ENCODE results near the gene NPY1R.

The NPY1R gene

DNA sequence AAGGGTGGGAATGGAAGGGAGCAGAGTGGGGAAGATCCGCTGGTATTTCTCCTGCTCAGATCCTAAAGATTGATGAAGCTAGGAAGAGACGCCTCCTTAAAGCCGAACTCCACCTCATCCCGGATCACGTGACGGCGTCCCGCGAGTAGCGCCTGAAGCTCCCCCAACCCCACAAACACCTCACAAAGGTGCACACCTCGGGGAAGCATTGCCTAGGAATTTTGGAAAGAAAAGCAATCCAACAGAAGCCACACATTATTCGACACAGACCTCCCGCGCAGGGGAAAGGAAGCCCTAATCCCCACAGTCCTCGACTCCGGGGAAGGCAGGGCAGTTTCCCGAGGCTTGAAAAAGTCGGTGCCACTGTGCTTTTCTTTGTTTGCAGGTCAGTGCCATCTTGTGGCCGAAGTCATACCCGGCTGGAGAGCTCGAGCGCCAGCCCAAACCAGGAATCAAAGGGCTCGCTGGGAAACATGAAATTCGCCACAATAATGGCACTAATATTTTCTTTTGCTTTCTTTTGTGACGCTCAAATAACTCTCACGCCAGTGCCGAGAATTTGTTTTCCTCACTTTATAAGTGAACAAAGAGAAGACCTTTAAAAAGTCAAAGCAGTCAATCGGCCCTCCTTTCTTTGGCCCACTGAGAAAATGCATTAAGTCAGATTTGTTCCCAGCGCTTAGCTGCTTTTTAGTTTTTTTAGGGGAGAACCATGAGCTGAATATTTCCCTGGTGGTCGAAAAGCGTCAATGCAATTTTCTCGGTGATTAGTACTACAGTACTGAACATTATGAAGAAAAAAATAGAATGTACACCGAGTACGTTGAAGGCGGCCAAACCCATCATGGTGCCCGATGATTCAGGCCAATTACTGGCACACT, at the start of gene NPY1R:
Gene NPY1R, minus strand, starts transcription at position 71 of the 881 bp plus-strand sequence. CDS start 6,042 bp downstream, outside the sequence.
- DNase-seq, result peak; percentile 50

DNA sequence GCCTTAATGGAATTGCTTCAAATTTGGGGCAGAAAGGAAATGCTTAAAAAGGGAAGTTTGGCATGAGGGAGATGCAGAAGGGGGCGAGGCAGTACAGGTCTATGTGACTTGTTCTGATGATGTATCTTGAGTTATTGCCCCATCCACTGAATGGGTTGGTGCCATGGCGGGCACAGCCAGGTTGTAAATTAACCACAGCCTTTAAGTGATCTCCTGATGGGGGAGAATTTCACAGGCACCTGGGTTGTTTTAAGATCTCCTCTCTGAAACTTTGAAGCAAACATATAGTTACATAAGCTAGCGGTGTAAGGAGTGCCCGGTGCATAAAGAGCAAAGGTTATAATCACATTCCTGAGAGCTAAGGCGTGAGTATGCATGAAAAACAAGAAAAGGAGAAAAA, 48.3 kb upstream of the NPY1R start:
- no peak for DNase-seq

DNA sequence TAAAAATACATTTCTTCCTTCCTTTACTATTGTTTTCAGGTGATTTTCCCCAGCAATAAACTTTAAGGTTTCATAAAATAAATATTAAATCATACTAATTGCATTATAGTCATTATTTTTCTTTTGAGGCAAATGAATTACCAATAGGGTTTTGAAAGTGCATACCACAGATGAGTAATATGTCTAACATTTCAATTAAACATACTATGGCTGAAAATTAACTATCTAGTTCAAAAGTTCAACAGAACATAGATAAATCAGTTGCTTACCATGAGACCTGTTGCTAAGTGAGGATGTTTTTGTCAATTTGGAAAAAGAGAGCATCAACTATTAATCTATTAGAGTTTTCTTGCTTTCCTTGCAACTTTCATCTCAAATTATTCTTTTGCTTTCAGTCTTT, 46.3 kb upstream of the NPY1R start:
- DNase-seq, result no peak

DNA sequence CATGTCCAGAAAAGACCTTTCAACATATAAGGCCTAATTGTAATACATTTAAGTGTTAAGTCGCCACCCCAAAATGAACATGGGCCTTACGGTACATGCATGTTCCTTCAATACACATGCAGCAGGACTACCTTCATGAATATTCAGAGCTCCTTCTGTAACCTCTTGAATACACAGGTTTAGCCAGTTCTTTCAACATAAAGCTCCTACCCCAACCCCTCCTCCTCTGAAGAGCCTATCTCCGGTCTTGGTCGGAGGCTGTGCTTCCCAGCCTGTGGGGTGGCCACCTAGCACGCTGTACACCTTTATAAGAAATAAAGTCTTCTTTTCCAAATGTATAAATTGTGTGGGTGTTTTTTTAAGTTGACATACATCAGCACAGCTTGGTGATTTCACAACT, 39.6 kb upstream of the NPY1R start:
- no peak for DNase-seq

DNA sequence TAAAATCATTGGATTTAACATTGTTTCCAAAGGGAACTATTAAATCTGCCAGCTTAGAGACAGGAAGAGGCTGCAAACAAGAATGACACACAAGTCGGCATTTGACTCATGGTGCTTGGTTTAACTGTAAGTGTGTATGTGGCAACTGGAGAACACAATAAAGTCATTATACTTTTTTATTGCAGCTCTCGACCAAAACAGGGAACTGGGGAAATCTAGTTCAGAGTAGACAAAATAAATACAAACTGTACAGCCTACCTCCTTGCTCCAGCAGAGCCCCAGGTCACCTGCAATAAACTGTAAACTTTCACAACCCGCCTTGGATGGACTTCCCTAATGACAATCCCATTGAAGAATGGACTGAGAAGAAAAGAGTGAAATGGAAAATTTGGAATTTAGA, 35.3 kb upstream of the NPY1R start:
- no peak for DNase-seq

DNA sequence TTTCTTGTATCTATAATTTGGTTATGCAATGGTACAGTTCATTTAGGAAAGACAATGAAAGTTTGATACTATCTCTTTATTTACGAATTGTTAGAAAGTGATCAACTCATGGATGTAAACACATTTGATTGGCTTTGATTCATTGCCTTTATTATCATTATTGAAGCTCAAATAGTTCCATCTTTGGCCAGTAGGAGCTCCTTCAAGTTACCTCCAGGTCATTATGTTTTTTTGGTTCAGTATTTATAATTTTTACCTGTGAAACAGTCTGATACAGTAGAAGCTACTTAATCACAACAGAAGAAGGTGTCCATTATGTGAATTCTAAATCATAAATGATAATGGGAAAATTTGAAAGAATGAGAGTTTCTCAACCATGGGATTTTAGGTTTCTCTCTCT, 23.7 kb upstream of the NPY1R start:
- DNase-seq, result no peak

DNA sequence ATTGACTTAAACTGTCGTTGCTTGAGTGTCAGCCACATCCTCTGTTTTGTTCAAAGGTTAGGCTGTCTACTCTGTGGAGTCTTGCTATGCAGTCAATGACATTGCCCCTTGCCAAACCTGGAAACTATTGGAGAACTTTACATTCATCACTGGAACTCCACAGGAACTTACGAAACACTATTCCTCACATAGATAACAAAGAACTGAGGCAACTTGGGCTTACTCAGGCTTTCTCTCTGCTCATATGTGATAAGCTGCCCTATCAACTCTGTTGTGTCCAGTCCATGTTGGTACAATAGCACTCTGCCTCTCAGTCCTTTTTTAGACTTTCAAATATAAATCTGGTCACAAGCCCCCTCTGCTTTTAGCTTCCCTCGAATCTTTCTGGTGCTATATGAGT, 20.7 kb upstream of the NPY1R start:
- DNase-seq, result no peak

DNA sequence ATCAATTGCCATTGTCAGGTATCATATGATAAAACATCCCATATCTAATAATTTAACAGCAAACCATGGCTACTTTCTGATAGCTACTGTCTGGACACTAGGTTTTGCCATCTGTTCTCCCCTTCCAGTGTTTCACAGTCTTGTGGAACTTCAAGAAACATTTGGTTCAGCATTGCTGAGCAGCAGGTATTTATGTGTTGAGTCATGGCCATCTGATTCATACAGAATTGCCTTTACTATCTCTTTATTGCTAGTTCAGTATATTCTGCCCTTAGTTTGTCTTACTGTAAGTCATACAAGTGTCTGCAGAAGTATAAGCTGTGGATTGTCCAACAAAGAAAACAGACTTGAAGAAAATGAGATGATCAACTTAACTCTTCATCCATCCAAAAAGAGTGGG, 18.3 kb upstream of the NPY1R start:
- no peak for DNase-seq

DNA sequence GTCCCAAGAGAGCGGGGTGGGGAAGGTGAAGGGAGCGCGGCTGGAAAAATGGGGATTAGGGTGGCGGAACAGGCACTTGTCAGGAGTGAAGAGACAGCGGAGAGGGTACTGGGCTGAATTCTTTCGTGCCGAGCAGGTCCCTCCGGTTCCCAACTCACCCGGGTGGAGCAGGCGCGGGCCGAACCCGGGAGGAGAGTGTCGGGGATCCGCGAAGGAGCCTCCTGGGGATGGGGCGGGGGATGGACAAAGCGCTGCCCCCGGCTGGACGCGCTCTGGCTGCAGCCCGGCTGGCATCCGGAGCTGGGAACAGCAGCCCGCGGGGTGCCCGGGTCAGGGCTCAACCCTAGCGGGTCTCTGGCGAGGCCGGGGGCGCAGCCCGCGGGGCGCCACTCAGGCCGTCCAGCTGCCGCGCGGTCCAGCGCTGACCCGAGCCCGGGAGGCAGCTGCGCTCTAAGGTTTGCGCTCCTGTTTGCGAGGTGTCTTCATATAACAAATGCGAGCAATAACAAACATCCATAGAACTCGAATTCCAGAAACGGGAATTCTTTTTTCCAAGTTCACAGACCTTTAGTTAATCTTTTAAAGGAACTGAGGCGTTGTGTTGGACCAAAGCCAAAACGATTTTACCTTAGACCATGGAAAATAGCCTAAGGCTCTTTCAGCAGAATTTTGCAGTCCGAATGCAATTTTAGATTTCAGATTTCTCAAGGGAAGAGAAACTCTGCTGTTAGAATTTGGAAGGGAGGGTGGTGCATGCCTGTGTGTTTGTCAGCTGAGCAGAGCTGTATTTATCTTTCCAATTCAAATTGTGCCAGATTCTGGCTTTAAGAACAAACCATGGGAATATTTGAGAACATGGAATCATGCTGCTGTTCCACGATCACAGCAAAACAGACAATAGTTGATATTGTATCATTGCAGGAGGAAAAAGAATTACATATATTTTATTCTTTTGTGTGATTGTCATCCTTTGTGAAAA, 12.0 kb upstream of the NPY1R start:
- DNase-seq, result no peak

DNA sequence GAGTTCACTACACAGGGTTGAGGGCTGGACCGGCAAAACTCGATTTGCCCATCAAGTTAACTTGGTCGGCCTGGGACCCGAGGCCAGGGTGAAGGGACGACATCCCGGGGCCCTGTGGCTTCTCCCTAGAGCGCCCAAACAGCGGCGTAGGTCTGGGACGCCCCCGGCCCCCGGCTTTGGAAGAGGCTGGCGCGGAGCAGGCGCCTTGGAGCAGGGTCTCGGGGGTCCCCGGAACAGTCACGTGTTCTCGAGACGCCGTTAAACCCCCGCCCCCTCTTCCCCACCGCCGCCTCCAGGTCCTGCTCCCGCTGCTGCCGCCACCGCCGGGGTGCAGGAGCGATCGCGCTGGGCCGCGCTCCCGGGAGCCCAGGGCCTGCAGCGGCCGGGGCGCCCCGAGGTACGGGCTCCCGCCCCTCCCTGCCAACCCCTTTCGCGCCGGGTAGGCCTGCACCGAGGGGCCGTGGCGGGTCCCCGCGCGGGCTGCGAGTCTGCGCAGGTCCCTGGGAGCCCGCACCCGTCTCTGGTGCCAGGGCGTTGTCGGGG, 11.3 kb upstream of the NPY1R start, which contains the start of gene NPY5R:
Gene NPY5R, plus strand, starts transcription at position 289 of the 543 bp plus-strand sequence. CDS start 6,382 bp downstream, outside the sequence.
- DNase-seq, result no peak

DNA sequence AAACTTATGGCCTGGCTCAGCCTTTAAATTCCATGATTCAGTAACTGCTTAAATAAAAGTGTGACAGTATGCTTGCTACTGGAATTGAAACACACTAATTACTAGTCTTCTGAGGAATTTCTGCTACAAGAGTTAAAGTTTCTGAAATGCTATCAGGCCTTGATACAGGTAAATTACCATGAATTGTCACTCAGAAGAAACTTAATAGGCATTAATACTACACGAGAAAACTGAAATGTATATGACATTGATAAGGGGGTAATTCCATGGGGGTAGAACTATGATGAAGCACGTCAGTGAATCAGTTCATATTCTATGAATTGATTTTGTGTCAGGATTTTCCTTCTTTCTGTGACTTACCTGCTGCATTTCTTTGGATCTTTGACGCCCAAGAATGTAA, 3.0 kb upstream of the NPY1R start:
- no peak for DNase-seq

DNA sequence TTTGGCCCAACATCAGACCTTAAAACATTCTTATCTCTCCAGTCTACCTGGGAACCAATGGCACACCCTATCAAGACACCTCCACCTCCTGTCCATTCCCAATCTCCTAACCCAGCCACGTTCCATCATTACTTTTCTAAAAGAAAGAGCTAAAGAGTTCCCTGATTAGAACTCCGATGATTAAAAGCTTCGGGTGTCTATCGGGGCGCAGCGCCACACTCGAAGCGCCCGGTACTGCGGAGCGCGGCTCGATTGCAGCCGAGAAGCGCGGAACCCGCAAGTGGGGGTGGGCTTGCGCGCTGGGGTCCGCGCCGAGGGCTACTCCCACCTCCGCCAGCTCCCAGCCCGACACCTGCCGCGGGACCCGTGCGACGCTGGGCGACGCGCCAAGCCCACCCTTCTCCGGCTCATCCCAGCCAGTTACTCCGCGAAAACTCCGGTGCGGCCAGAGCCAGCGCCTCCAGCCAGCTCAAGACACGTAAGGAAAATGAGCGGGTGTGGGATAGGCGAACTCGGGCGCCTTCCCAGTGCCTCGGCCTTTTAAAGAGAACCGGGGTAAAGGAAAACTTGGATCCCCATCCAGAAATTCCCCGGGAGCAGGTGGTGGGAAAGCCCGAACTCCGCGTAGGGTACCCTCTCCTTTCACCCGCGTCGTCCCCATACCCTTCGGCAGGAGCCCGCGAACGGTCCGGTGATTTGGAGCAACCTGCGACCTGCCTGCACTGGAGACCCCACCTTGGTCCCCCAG, 593 bp downstream of the NPY1R start:
- DNase-seq, result no peak

DNA sequence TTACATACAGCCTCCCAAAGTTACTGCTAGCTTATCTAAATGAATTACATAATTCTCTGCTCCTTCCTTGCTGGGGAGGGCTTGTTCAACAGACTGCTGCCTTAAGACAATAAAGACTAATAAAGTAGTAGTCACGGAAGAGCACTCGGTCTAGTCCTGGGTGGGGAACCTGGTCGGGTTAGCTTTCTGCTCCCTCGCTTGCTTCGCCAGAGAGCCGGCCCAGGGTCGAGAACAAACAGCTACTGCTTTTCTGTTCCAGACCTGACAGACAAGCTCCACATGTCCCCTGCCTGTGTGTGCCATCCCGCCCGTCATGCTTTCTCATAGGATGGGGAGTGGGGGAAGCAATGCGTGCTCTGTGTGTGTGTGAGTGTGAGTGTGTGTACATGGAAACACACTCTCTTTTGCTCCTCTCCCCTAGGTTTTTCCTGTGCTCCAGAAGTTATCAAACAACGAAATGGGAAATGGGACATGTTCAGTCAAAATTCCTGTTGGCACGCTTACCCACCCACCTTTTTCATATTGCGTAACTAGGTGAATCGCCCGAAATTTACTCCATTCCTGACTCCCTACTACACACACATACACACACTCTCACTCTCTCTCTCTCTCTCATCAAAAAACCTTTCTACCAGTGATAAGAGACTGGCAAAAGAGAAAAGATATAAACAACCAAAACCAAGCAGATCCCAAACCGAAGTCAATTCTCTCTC, 1.3 kb downstream of the NPY1R start:
- DNase-seq, result no peak

DNA sequence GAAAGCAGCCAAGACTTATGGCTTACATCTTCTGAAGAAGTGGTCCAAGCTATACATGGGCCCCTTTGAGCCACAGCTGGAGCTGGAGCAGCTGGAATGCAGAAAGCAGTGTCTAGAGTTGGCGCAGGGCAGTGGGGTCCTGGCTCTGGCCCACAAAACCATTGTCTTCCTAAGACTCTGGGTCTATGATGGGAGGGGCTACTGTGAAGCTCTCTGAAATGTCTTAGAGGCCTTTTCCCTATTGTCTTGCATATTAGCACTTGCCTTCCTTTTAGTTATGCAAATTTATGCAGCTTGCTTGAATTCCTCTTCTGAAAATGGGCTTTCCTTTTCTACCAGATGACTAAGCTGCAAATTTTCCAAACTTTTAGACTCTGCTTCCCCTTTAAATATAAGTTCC, 15.3 kb downstream of the NPY1R start:
- no peak for DNase-seq

DNA sequence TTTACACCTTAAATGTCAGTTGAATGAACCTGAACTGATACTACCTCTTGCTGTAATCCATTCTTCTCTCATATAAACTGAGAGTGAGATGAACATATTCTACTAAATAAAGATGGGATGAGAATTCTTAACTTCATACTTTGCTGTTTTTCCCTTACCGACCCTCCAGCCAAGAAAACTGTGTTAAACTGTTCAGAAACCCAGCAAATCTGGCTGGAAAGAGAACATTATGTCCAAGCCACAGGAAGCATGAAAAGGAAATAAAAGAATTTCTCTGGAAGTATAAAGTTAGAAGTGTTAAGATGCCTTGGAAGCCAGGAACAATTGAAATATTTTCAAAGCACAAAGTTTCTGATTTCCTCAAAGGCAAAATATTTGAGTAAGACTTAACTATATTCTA, 22.9 kb downstream of the NPY1R start:
- no peak for DNase-seq

DNA sequence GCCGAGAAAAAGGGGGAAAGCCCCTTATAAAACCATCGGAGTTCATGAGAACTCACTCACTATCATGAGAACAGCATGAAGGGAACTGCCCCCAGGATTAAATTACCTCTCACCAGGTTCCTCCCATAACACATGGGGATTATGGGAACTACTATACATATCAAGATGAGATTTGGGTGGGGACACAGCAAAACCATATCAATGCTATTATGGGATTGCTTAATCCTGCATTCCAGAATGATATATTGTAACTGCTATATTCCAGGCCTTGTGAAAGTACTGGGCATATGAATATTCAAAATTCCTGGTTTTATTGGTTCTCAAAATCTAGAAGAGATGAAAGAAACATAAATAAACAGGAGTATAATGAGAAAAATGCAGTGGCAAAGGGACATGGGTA, 29.3 kb downstream of the NPY1R start:
- no peak for DNase-seq

DNA sequence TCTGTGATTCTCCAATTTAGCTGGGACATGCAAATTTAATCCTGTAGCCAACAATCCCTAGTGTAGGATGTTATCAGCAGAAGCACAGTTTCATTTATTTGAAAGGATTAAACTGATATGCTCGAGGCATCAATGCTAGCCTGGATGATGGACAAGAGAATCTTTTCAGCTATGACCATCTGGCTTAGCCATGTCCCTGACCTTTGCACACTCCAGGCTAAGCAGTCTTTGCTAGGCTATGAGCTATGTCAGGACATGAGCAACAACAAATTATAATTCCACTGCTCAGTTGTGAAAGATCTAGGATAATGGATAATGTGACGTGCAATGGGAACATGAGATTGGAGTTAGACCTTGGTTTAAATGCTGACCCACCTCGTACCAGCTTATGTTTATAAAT, 32.0 kb downstream of the NPY1R start:
- DNase-seq, result no peak

DNA sequence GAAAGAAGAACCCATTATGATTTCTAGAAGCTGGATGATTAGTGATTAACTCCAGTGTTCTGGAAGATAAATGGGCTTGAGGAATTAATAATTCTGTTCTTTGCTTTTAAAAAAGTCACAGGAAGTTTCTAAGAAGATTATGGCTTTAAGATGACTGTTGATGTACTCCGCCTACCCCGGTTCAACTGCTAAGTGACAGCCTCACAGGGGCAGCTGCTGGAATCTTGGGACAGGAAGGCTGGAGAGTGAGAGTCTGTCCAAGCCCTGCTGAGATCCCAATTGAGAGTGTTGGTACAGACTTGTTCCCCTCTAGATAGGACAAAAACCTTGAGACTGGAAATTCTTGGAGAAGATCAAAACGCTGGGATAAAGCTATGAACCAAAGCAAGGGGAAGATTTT, 37.3 kb downstream of the NPY1R start:
- no peak for DNase-seq

DNA sequence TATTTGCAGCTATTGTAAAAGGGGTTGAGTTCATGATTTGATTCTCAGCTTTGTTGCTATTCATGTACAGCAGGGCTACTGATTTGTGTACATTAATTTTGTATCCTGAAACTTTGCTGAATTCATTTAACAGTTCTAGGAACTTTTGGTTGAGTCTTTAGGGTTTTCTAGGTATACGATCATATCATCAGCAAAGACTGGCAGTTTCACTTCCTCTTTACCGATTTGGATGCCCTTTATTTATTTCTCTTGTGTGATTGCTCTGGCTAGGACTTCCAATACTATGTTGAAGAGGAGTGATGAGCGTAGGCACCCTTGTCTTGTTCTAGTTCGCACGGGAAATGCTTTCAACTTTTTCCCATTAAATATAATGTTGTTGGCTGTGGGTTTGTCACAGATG, 48.1 kb downstream of the NPY1R start:
- DNase-seq, result no peak

DNA sequence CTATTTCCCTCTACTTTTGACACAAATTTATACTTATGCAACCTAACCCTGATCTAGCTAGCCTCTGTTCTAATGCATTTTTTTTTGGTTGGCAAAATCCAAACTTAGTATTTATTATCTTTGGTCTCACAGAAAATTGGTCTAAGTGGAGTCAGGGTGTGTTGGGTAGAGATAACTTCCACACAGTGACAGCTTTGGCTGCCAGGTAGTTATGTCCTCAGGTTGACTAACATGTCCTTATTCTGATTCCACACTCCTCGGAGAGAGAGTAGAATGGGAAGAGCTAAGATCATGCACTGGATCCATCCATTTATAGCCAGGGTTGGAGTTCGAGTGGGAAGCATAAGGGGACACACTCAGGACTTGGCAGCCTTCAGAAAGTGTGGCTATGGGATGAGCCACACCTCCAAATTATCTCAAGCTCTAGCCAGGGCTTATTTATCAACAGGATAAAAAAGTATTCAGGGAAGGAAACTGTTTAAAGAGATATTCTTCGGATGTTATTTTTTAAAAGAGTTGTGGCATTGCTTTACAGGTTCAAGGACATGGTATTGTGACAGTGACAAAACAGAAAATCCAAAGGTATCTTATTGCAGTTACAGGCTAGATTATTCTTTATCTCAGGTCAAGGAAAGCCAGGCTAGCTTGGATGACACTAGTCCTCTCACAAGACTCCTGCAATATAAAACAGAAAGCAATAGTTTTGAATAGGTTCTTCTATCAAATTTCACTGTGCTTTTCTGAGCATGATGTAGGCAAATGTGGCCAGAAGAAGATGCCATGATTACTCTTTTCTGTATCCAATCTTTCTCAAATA, 51.5 kb downstream of the NPY1R start:
- DNase-seq, result no peak

DNA sequence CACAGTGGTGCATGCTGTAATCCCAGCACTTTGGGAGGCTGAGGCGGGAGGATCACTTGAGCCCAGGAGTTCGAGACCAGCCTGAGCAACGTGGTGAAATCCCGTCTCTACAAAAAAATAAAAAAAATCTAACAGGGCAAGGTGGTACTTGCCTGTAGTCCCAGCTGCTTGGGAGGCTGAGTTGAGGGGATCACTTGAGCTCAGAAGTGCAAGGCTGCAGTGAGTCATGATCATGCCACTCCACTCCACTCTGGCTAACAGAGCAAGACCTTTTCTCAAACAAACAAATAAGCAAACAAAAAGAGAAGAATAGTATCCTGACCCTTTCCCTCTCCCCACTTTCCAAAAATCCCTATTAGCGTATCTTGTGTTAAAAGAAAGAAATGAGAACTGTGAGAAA, 52.7 kb downstream of the NPY1R start:
- DNase-seq, result no peak

All from amniotic stem cell (primary cell).